Peyer's patch (tissue), 4 donors: Measurements from ENCODE around the gene RPL11.

Experiments used
- POLR2A ChIP-seq, 2 donors: fragments of 450-650 bp; IDR thresholded peaks; one replicate each; pipeline ENCODE4 v1.5.1; 2017; ENCODE audit warnings: antibody characterized with exemption in 2 of 2, mild to moderate bottlenecking in 2 of 2, moderate library complexity in 2 of 2
- TF ChIP-seq, protein P1 (sequence below), 6 experiments: fragments of 450-650 bp in 4 of 6; fragments of 200-600 bp in 2 of 6; sonication (generic) in 1 of 6; IDR thresholded peaks; one replicate each; pipeline ENCODE4 v1.5.1; 2017 to 2019; ENCODE audit warnings: antibody characterized with exemption in 6 of 6, mild to moderate bottlenecking in 3 of 6, moderate library complexity in 1 of 6

DNA sequence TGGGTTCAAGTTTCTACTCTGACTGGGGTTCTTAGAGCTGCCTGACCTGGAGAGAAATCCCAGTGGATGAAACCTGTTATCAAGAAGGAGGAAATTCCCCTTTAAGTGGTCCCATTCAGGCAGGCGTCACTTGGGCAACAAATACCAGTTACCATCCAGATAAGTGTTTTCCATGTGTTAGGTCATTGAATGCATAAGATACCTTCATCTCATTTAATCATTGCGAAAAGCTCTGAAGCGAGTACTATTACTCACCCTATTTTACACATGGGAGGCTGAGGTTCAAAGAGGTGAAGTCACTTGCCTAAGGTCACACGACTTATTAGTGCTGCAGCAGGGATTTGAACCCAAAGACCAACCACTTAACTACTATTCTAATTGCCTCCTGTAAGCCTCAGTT lies 45.5 kb upstream of the RPL11 start:
- TF ChIP-seq, protein P1, sequence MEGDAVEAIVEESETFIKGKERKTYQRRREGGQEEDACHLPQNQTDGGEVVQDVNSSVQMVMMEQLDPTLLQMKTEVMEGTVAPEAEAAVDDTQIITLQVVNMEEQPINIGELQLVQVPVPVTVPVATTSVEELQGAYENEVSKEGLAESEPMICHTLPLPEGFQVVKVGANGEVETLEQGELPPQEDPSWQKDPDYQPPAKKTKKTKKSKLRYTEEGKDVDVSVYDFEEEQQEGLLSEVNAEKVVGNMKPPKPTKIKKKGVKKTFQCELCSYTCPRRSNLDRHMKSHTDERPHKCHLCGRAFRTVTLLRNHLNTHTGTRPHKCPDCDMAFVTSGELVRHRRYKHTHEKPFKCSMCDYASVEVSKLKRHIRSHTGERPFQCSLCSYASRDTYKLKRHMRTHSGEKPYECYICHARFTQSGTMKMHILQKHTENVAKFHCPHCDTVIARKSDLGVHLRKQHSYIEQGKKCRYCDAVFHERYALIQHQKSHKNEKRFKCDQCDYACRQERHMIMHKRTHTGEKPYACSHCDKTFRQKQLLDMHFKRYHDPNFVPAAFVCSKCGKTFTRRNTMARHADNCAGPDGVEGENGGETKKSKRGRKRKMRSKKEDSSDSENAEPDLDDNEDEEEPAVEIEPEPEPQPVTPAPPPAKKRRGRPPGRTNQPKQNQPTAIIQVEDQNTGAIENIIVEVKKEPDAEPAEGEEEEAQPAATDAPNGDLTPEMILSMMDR (IDR thresholded peaks at IDR 0.05) = no peak
- TF ChIP-seq POLR2A (IDR thresholded peaks at IDR 0.05) = no peak
